Neural cell (in vitro differentiated cells): ENCODE results near the gene LRRC8D. TPM values are rescaled to one million over a fixed set of nuclear protein-coding genes. Genes with fewer than 3 reads are reported as not detected.

Experiments
- H2AFZ ChIP-seq: fragments of 200-600, 300-800 bp; sonication (generic), shearing (Covaris generic); 2 replicates; pipeline ENCODE4 v1.6.0; 2014; ENCODE audit warnings: low read depth, mild to moderate bottlenecking, antibody characterized with exemption, low read length, moderate library complexity
- H3F3A ChIP-seq: fragments of 200-600 bp; shearing (Covaris generic); 2 replicates; pipeline ENCODE4 v1.6.1; 2016; ENCODE audit warnings: mild to moderate bottlenecking, moderate library complexity, mixed read lengths, antibody characterized with exemption, low read length; ENCODE audit not compliant: insufficient read depth, poor library complexity, severe bottlenecking
- H3K27ac ChIP-seq: fragments of 200-600, 300-800 bp; sonication (generic), shearing (Covaris generic); 2 replicates; pipeline ENCODE4 v1.5.1; 2014; ENCODE audit warnings: mild to moderate bottlenecking, low read length, moderate library complexity
- H3K27me3 ChIP-seq: fragments of 300-800, 200-600 bp; sonication (generic), shearing (Covaris generic); 2 replicates; pipeline ENCODE4 v1.6.0; 2014; ENCODE audit warnings: mild to moderate bottlenecking, low read depth, low read length, moderate library complexity; ENCODE audit not compliant: insufficient read depth
- H3K36me3 ChIP-seq: fragments of 300-800, 200-600 bp; sonication (generic), shearing (Covaris generic); 2 replicates; pipeline ENCODE4 v1.5.1; 2014; ENCODE audit warnings: mild to moderate bottlenecking, antibody characterized with exemption, low read length, moderate library complexity; ENCODE audit not compliant: insufficient read depth
- H3K4me2 ChIP-seq: fragments of 300-800, 200-600 bp; sonication (generic), shearing (Covaris generic); 2 replicates; pipeline ENCODE4 v1.6.0; 2014; ENCODE audit warnings: mild to moderate bottlenecking, low read length
- H3K4me3 ChIP-seq: fragments of 300-800, 200-600 bp; sonication (generic), shearing (Covaris generic); 2 replicates; pipeline ENCODE4 v1.5.1; 2014; ENCODE audit warnings: mild to moderate bottlenecking, low read length, moderate library complexity
- H3K79me2 ChIP-seq: fragments of 200-600 bp; shearing (Covaris generic); replicated peaks from 2 replicates; pipeline ENCODE4 v1.6.0; 2014; ENCODE audit warnings: mild to moderate bottlenecking, low read length, moderate library complexity; ENCODE audit not compliant: insufficient read depth
- H3K9ac ChIP-seq: fragments of 300-800, 200-600 bp; sonication (generic), shearing (Covaris generic); 2 replicates; pipeline ENCODE4 v1.6.1; 2016; ENCODE audit warnings: mild to moderate bottlenecking, low read length, mixed read lengths
- H3K9me2 ChIP-seq: fragments of 200-600 bp; shearing (Covaris generic); 2 replicates; pipeline ENCODE4 v1.6.1; 2016; ENCODE audit warnings: mild to moderate bottlenecking, low read length, mixed read lengths; ENCODE audit not compliant: insufficient read depth
- H3K9me3 ChIP-seq: fragments of 200-600, 300-800 bp; sonication (generic), shearing (Covaris generic); 2 replicates; pipeline ENCODE4 v1.6.1; 2016; ENCODE audit warnings: mild to moderate bottlenecking, mixed run types, low read length, moderate library complexity, mixed read lengths
- H4K20me1 ChIP-seq: fragments of 200-600 bp; shearing (Covaris generic); 2 replicates; pipeline ENCODE4 v1.6.1; 2016; ENCODE audit warnings: mild to moderate bottlenecking, mixed run types; ENCODE audit not compliant: insufficient read depth
- EP300 ChIP-seq: fragments of 450-650 bp; conservative IDR thresholded peaks from 2 replicates; pipeline ENCODE4 v1.6.1; 2014; ENCODE audit warnings: antibody characterized with exemption, mild to moderate bottlenecking, moderate library complexity; ENCODE audit not compliant: poor library complexity, severe bottlenecking
- EZH2 ChIP-seq: fragments of 200-600, 300-800 bp; shearing (Covaris generic), sonication (generic); IDR thresholded peaks from 2 replicates; pipeline ENCODE4 v1.6.1; 2014; ENCODE audit warnings: antibody characterized with exemption, low read length, borderline replicate concordance, mild to moderate bottlenecking; ENCODE audit not compliant: insufficient read depth, poor library complexity, severe bottlenecking
- MXI1 ChIP-seq: fragments of 450-650 bp; conservative IDR thresholded peaks from 2 replicates; pipeline ENCODE4 v1.6.1; 2014; ENCODE audit warnings: antibody characterized with exemption, mild to moderate bottlenecking; ENCODE audit not compliant: poor library complexity, severe bottlenecking
- POLR2AphosphoS5 ChIP-seq: IDR thresholded peaks from 2 replicates; pipeline ENCODE4 v1.6.1; 2012
- RAD21 ChIP-seq: fragments of 450-650 bp; conservative IDR thresholded peaks from 2 replicates; pipeline ENCODE4 v1.6.1; 2014; ENCODE audit warnings: antibody characterized with exemption, mild to moderate bottlenecking, moderate library complexity
- SMC3 ChIP-seq: fragments of 450-650 bp; conservative IDR thresholded peaks from 2 replicates; pipeline ENCODE4 v1.6.1; 2014; ENCODE audit warnings: antibody characterized with exemption, mild to moderate bottlenecking, moderate library complexity; ENCODE audit not compliant: poor library complexity
- TAF1 ChIP-seq: IDR thresholded peaks from 2 replicates; pipeline ENCODE4 v1.6.1; 2012; ENCODE audit warnings: low read depth
- polyA plus RNA-seq: library from polyadenylated mRNA; depleted of rRNA; stranded (reverse); fragments of >200 nt; gene quantifications from 2 replicates; pipeline ENCODE4 v1.2.3, GENCODE V29; 2014
- TF ChIP-seq, protein P1 (sequence below): IDR thresholded peaks from 2 replicates; pipeline ENCODE4 v1.6.1; 2012; ENCODE audit warnings: borderline replicate concordance
- TF ChIP-seq, protein P2 (sequence below): fragments of 450-650 bp; IDR thresholded peaks from 2 replicates; pipeline ENCODE4 v1.5.1; 2014; ENCODE audit warnings: antibody characterized with exemption, mild to moderate bottlenecking, moderate library complexity; ENCODE audit not compliant: poor library complexity, severe bottlenecking

The LRRC8D gene
- polyA plus RNA-seq, 1 donor from 2014 or later, result 43.7 TPM

DNA sequence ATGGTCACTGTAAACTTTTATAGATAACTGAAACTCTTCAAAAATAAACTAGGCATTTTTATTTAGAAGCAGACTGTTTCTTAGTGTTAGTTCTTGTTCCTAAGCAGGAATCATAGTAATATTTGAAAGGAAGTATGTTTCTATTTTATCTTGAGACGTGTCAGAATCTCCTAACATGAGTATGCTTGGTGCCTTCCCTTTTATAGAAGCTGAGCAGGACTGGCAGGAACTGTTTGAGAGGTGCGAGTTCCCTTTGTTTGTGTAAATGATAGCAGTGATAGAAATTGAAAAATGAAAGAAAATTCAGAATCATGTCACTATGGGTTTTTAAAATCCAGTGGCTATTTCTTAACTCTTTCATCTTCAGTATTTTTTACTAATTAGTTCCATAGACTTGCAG, 56.9 kb downstream of the LRRC8D start:
- H3K27ac ChIP-seq, result no peak overlapping the region
- peaks cover 3% of the 10 kb centered on the region for H3K79me2 ChIP-seq
- no peak overlapping the region for H3K9ac ChIP-seq
- H3K27me3 ChIP-seq, result no peaks in the 10 kb centered on the region
- no peak overlapping the region for H3K4me2 ChIP-seq
- no peak overlapping the region for H3K4me3 ChIP-seq
- H3K9me2 ChIP-seq, result no peaks in the 10 kb centered on the region
- H3F3A ChIP-seq, result no peaks in the 10 kb centered on the region
- H2AFZ ChIP-seq, result no peak overlapping the region
- H4K20me1 ChIP-seq, result no peaks in the 10 kb centered on the region
- H3K36me3 ChIP-seq, result peaks cover 7% of the 10 kb centered on the region
- no peaks in the 10 kb centered on the region for H3K9me3 ChIP-seq
- TF ChIP-seq EP300 (no peak), SMC3 (no peak), MXI1 (no peak), POLR2AphosphoS5 (no peak), RAD21 (no peak), TAF1 (no peak), EZH2 (no peak)
- TF ChIP-seq, protein P1, sequence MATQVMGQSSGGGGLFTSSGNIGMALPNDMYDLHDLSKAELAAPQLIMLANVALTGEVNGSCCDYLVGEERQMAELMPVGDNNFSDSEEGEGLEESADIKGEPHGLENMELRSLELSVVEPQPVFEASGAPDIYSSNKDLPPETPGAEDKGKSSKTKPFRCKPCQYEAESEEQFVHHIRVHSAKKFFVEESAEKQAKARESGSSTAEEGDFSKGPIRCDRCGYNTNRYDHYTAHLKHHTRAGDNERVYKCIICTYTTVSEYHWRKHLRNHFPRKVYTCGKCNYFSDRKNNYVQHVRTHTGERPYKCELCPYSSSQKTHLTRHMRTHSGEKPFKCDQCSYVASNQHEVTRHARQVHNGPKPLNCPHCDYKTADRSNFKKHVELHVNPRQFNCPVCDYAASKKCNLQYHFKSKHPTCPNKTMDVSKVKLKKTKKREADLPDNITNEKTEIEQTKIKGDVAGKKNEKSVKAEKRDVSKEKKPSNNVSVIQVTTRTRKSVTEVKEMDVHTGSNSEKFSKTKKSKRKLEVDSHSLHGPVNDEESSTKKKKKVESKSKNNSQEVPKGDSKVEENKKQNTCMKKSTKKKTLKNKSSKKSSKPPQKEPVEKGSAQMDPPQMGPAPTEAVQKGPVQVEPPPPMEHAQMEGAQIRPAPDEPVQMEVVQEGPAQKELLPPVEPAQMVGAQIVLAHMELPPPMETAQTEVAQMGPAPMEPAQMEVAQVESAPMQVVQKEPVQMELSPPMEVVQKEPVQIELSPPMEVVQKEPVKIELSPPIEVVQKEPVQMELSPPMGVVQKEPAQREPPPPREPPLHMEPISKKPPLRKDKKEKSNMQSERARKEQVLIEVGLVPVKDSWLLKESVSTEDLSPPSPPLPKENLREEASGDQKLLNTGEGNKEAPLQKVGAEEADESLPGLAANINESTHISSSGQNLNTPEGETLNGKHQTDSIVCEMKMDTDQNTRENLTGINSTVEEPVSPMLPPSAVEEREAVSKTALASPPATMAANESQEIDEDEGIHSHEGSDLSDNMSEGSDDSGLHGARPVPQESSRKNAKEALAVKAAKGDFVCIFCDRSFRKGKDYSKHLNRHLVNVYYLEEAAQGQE, result no peak
- TF ChIP-seq, protein P2, sequence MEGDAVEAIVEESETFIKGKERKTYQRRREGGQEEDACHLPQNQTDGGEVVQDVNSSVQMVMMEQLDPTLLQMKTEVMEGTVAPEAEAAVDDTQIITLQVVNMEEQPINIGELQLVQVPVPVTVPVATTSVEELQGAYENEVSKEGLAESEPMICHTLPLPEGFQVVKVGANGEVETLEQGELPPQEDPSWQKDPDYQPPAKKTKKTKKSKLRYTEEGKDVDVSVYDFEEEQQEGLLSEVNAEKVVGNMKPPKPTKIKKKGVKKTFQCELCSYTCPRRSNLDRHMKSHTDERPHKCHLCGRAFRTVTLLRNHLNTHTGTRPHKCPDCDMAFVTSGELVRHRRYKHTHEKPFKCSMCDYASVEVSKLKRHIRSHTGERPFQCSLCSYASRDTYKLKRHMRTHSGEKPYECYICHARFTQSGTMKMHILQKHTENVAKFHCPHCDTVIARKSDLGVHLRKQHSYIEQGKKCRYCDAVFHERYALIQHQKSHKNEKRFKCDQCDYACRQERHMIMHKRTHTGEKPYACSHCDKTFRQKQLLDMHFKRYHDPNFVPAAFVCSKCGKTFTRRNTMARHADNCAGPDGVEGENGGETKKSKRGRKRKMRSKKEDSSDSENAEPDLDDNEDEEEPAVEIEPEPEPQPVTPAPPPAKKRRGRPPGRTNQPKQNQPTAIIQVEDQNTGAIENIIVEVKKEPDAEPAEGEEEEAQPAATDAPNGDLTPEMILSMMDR, result no peak

DNA sequence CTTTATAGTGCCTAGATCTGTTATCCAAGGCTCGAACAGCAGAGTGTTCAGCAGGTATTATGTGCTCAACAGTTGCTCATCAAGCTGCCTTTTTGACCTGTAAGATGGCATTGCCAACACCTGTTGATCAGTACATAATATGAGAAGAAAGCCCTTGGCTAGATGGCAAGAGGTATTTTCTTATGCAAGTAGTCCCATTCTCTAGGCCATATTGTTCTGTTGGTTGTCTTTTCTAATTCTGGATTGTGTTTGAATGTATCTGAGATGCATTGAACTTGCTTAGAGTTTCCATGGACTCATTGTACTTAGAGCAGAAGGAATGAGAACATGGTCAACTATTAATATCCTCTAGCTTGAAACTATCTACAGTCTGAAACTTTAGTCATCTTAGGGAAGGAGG, 57.4 kb downstream of the LRRC8D start:
- Histone ChIP-seq H3K4me3 (no peak overlapping the region), H3K4me2 (no peak overlapping the region), H3K9me2 (no peaks in the 10 kb centered on the region), H4K20me1 (no peaks in the 10 kb centered on the region), H2AFZ (no peak overlapping the region), H3K9ac (no peak overlapping the region), H3K27me3 (no peaks in the 10 kb centered on the region), H3K9me3 (no peaks in the 10 kb centered on the region), H3K79me2 (peaks cover 3% of the 10 kb centered on the region), H3K36me3 (peaks cover 7% of the 10 kb centered on the region), H3K27ac (no peak overlapping the region), H3F3A (no peaks in the 10 kb centered on the region)
- no peak for TF ChIP-seq POLR2AphosphoS5
- TF ChIP-seq, protein P2, result no peak
- no peak for TF ChIP-seq TAF1
- TF ChIP-seq MXI1, result no peak
- TF ChIP-seq EP300, result no peak
- TF ChIP-seq SMC3, result no peak
- TF ChIP-seq, protein P1, result no peak
- TF ChIP-seq EZH2, result no peak
- TF ChIP-seq RAD21, result no peak
